Fibroblast of the aortic adventitia (primary cell): ENCODE measurements around the gene KCTD4. TPM values are rescaled to one million over a fixed set of nuclear protein-coding genes. Genes with fewer than 3 reads are reported as not detected.
"Not testable (repeated sequence)": the region's sequence is repeated elsewhere in the genome, so short reads cannot be mapped to it uniquely, and the experiment has no call there.

Experiments
- DNase-seq: peaks from one replicate; pipeline ENCODE4 v3.0.0-alpha.2; 2010; ENCODE audit warnings: low read depth
- H3K4me3 ChIP-seq: 2 replicates; pipeline ENCODE4 v1.5.1; 2011; ENCODE audit warnings: low read depth, mild to moderate bottlenecking, control low read depth, low read length, moderate library complexity
- CTCF ChIP-seq: IDR thresholded peaks from 2 replicates; pipeline ENCODE4 v1.5.1; 2011; ENCODE audit warnings: mild to moderate bottlenecking, low read length, control low read depth, inconsistent platforms; ENCODE audit not compliant: insufficient read depth
- total RNA-seq: library from RNA; depleted of rRNA; stranded (reverse); fragments of >200 nt; gene quantifications from 2 replicates; pipeline ENCODE4 v1.2.3, GENCODE V29; 2012; ENCODE audit warnings: low replicate concordance

The KCTD4 gene
- total RNA-seq, 1 donor, result not detected

GRCh38 chr13:45196096-45196495, 4.7 kb downstream of the KCTD4 start:
- TF ChIP-seq CTCF, result no peak
- DNase-seq, result peak; percentile 60

DNA sequence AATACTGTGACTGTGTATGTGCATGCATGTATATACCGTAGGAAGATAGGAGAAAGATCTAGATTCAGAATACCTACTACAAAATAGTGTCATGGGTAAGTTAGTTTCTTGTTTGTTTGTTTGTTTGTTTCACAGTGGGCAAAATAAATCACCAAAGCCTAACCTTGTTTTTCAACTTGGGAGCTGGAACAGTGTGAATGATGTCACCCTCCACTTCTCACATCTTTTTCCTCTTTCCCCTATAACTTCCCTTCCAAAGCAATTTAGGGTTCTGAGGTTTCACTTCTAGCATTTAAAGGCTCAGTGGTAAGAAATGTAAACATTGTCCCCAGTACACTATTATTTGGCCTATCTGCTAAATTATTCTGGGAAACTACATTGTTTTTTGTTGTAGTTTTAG, 5.4 kb downstream of the KCTD4 start:
- peak; percentile 20 for DNase-seq
- H3K4me3 ChIP-seq, result no peak overlapping the region

More at GRCh38 chr13:45196096-45196495, 4.7 kb downstream of the KCTD4 start:
- H3K4me3 ChIP-seq, result no peak overlapping the region

GRCh38 chr13:45194081-45194939, 6.5 kb downstream of the KCTD4 start:
- peak; percentile 84 for TF ChIP-seq CTCF
- peak; percentile 87 for DNase-seq
- peak overlapping the region; percentile 46 for H3K4me3 ChIP-seq

More for the DNA sequence above, 5.4 kb downstream of the KCTD4 start:
- no peak for TF ChIP-seq CTCF

GRCh38 chr13:45191874-45192273, 9.0 kb downstream of the KCTD4 start:
- DNase-seq, result no peak
- TF ChIP-seq CTCF, result no peak
- no peak overlapping the region for H3K4me3 ChIP-seq

DNA sequence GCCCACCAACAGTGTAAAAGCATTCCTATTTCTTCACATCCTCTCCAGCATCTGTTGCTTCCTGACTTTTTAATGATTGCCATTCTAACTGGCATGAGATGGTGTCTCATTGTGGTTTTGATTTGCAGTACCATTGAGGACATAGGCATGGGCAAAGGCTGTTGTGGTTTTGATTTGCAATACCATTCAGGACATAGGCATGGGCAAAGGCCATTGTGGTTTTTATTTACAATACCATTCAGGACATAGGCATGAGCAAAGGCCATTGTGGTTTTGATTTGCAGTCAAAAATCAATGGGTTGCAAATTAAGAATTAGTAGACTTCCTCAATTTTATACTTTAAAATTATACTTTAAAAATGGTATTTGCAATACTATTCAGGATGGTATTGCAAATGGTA, 11.3 kb downstream of the KCTD4 start:
- H3K4me3 ChIP-seq, result not testable (repeated sequence)
- DNase-seq, result peak; percentile 29

GRCh38 chr13:45189077-45189476, 11.8 kb downstream of the KCTD4 start:
- DNase-seq, H3K4me3 ChIP-seq: not testable (repeated sequence)

GRCh38 chr13:45185286-45185685, 15.6 kb downstream of the KCTD4 start:
- no peak for TF ChIP-seq CTCF
- H3K4me3 ChIP-seq, result no peak overlapping the region
- no peak for DNase-seq

GRCh38 chr13:45184693-45185092, 16.2 kb downstream of the KCTD4 start:
- DNase-seq, result no peak
- TF ChIP-seq CTCF, result no peak
- no peak overlapping the region for H3K4me3 ChIP-seq
